ENCODE measurements around the gene FRMD6.

- TF ChIP-seq POLR2A (IDR thresholded peaks at IDR 0.05) (no peak), CTCF (IDR thresholded peaks at IDR 0.05) (peak; percentile 15 to 56 (median 42))
Observed at GRCh38 chr14:51776102-51776894, 124.6 kb downstream of the FRMD6 start.
